SK-N-SH (cell line): Measurements from ENCODE around the gene CNTNAP5. TPM values are rescaled to one million over a fixed set of nuclear protein-coding genes. Genes with fewer than 3 reads are reported as not detected.

ENCODE experiments used
- CTCF ChIA-PET: fragments of 300-600, 350-600 bp; formaldehyde crosslinking; extraction: SDS; loops from one replicate; lab custom pipeline; 2021; lab: Yijun Ruan, JAX
- POLR2A ChIA-PET: fragments of 350-600 bp; sonication (Branson Sonifier 250); formaldehyde crosslinking; extraction: SDS; loops from one replicate; lab custom pipeline; 2020; ENCODE audit warnings: antibody characterized with exemption, inconsistent platforms; lab: Yijun Ruan, JAX
- DNase-seq: peaks from one replicate; pipeline ENCODE4 v3.0.0; 2012
- H2AFZ ChIP-seq: fragments of 200-600 bp; sonication (generic); 2 replicates; pipeline ENCODE4 v1.8.1; 2016; ENCODE audit warnings: antibody characterized with exemption, mild to moderate bottlenecking, low read depth
- H3F3A ChIP-seq: fragments of 200-600 bp; sonication (generic); replicated peaks from 2 replicates; pipeline ENCODE3; 2016; ENCODE audit warnings: antibody characterized with exemption, mild to moderate bottlenecking; ENCODE audit not compliant: insufficient read depth
- H3K27ac ChIP-seq, 2 experiments: fragments of 200-500 bp in 1 of 2; fragments of 200-600 bp in 1 of 2; sonication (Bioruptor generic) in 1 of 2; sonication (generic), shearing (Covaris generic) in 1 of 2; 2 replicates each; pipeline versions ENCODE4 v1.5.1 to v1.6.1; 2014 to 2016; ENCODE audit warnings: low read depth in 2 of 2, inconsistent platforms in 1 of 2, low read length in 1 of 2, mild to moderate bottlenecking in 1 of 2, mixed read lengths in 1 of 2
- H3K27me3 ChIP-seq: fragments of 200-600 bp; sonication (generic), shearing (Covaris generic); 2 replicates; pipeline ENCODE4 v1.6.1; 2016; ENCODE audit warnings: mixed run types; ENCODE audit not compliant: insufficient read depth
- H3K36me3 ChIP-seq, 2 experiments: fragments of 200-500 bp in 1 of 2; fragments of 200-600 bp in 1 of 2; sonication (Bioruptor generic) in 1 of 2; sonication (generic) in 1 of 2; replicated peaks in 1 of 2; 2 replicates each; pipeline versions ENCODE3 to v1.5.1; 2014 to 2016; ENCODE audit warnings: low read length in 1 of 2, mild to moderate bottlenecking in 1 of 2; ENCODE audit not compliant: insufficient read depth in 2 of 2, control insufficient read depth in 1 of 2
- H3K4me1 ChIP-seq, 2 experiments: fragments of 200-500 bp in 1 of 2; fragments of 200-600 bp in 1 of 2; sonication (Bioruptor generic) in 1 of 2; sonication (generic), shearing (Covaris generic) in 1 of 2; 2 replicates each; pipeline versions ENCODE4 v1.5.1 to v1.6.1; 2014 to 2016; ENCODE audit warnings: low read depth in 1 of 2, low read length in 1 of 2, mixed run types in 1 of 2; ENCODE audit not compliant: insufficient read depth in 2 of 2, control insufficient read depth in 1 of 2
- H3K4me2 ChIP-seq: fragments of 200-600 bp; sonication (generic), shearing (Covaris generic); 2 replicates; pipeline ENCODE4 v1.6.1; 2017; ENCODE audit warnings: mixed run types
- H3K4me3 ChIP-seq, 2 experiments: fragments of 200-500 bp in 1 of 2; fragments of 200-600 bp in 1 of 2; sonication (Bioruptor generic) in 1 of 2; sonication (generic), shearing (Covaris generic) in 1 of 2; 2 replicates each; pipeline versions ENCODE4 v1.5.1 to v1.8.1; 2014 to 2016; ENCODE audit warnings: low read depth in 2 of 2, inconsistent platforms in 1 of 2, low read length in 1 of 2, mild to moderate bottlenecking in 1 of 2, mixed read lengths in 1 of 2, moderate library complexity in 1 of 2
- H3K79me2 ChIP-seq: fragments of 200-600 bp; sonication (generic); 2 replicates; pipeline ENCODE4 v1.8.1; 2017; ENCODE audit warnings: mild to moderate bottlenecking; ENCODE audit not compliant: insufficient read depth
- H3K9ac ChIP-seq: fragments of 200-600 bp; sonication (generic); 2 replicates; pipeline ENCODE4 v1.6.1; 2017; ENCODE audit warnings: mixed run types
- H3K9me2 ChIP-seq: fragments of 200-600 bp; sonication (generic); 2 replicates; pipeline ENCODE4 v1.6.1; 2017; ENCODE audit warnings: mixed run types
- H3K9me3 ChIP-seq: fragments of 200-600 bp; sonication (generic); 2 replicates; pipeline ENCODE4 v1.6.1; 2017; ENCODE audit warnings: mixed run types, mild to moderate bottlenecking, moderate library complexity
- H4K20me1 ChIP-seq: fragments of 200-600 bp; sonication (generic); 2 replicates; pipeline ENCODE4 v1.6.1; 2017; ENCODE audit warnings: mild to moderate bottlenecking, mixed run types; ENCODE audit not compliant: insufficient read depth
- EP300 ChIP-seq, 2 experiments: IDR thresholded peaks; 2 replicates each; pipeline versions ENCODE4 v1.4.0 to v1.6.1; 2012; ENCODE audit warnings: borderline replicate concordance in 1 of 2, low read depth in 1 of 2, low read length in 1 of 2
- EZH2phosphoT487 ChIP-seq: fragments of 200-600 bp; sonication (generic); IDR thresholded peaks from 2 replicates; pipeline ENCODE4 v1.6.1; 2017; ENCODE audit warnings: low read depth, mixed run types, mild to moderate bottlenecking, antibody characterized with exemption, moderate library complexity, borderline replicate concordance
- FOXJ3 ChIP-seq: sonication (generic); formaldehyde crosslinking; IDR thresholded peaks from 2 replicates; pipeline ENCODE4 v1.5.1; 2020; ENCODE audit warnings: mild to moderate bottlenecking, missing genetic modification reagents
- FOXM1 ChIP-seq: IDR thresholded peaks from 2 replicates; pipeline ENCODE4 v1.4.0; 2012; ENCODE audit warnings: low read depth, mild to moderate bottlenecking
- JUND ChIP-seq: IDR thresholded peaks from 2 replicates; pipeline ENCODE4 v1.4.0; 2012
- POLR2AphosphoS5 ChIP-seq: IDR thresholded peaks from 2 replicates; pipeline ENCODE4 v1.6.1; 2012; ENCODE audit warnings: low read depth, low read length
- RFX5 ChIP-seq: IDR thresholded peaks from 2 replicates; pipeline ENCODE4 v1.6.1; 2012; ENCODE audit warnings: mild to moderate bottlenecking, improper control_type of control experiment, low read length
- RXRA ChIP-seq: IDR thresholded peaks from 2 replicates; pipeline ENCODE4 v1.4.0; 2012; ENCODE audit warnings: low read depth, mild to moderate bottlenecking, borderline replicate concordance
- SIN3A ChIP-seq: IDR thresholded peaks from 2 replicates; pipeline ENCODE4 v1.6.1; 2012; ENCODE audit warnings: low read depth, mild to moderate bottlenecking, low read length, moderate library complexity, borderline replicate concordance
- SMC3 ChIP-seq: IDR thresholded peaks from 2 replicates; pipeline ENCODE4 v1.6.1; 2012; ENCODE audit warnings: low read depth, low read length, improper control_type of control experiment
- TAF1 ChIP-seq: IDR thresholded peaks from 2 replicates; pipeline ENCODE4 v1.6.1; 2012; ENCODE audit warnings: low read depth, mild to moderate bottlenecking, low read length, moderate library complexity, borderline replicate concordance
- TCF12 ChIP-seq: IDR thresholded peaks from 2 replicates; pipeline ENCODE4 v1.4.0; 2012
- USF2 ChIP-seq: fragments of 150-350 bp; IDR thresholded peaks from 2 replicates; pipeline ENCODE4 v1.6.1; 2017; ENCODE audit warnings: antibody characterized with exemption, low read length, low read depth, borderline replicate concordance
- YY1 ChIP-seq: IDR thresholded peaks from 2 replicates; pipeline ENCODE4 v1.4.0; 2012; ENCODE audit warnings: low read depth, mild to moderate bottlenecking
- ZBTB33 ChIP-seq: IDR thresholded peaks from 2 replicates; pipeline ENCODE4 v1.4.0; 2012; ENCODE audit warnings: low read depth, borderline replicate concordance
- WGBS: methylation state at CpG from one replicate; pipeline ENCODE4 v1.1.6; 2017; ENCODE audit warnings: low lambda C conversion rate; 5-methylcytosine and 5-hydroxymethylcytosine counted together
- polyA plus RNA-seq, 3 experiments: library from polyadenylated mRNA; depleted of rRNA; stranded (reverse); fragments of >200 nt; gene quantifications; 2 replicates each; pipeline ENCODE4 v1.2.3, GENCODE V29; 2012
- TF ChIP-seq, protein P1 (sequence below): fragments of 200-600 bp; sonication (generic); IDR thresholded peaks from 2 replicates; pipeline ENCODE4 v1.6.1; 2017; ENCODE audit warnings: antibody characterized with exemption, mild to moderate bottlenecking, moderate library complexity
- TF ChIP-seq, protein P2 (sequence below): fragments of 150-350 bp; IDR thresholded peaks from 2 replicates; pipeline ENCODE4 v1.6.1; 2016; ENCODE audit warnings: mild to moderate bottlenecking, low read depth, low read length
- TF ChIP-seq, protein P3 (sequence below): IDR thresholded peaks from 2 replicates; pipeline ENCODE4 v1.4.0; 2012; ENCODE audit warnings: low read depth, borderline replicate concordance

The CNTNAP5 gene
- polyA plus RNA-seq, 1 of the 3 experiments (the other 2 are of a cell fraction) = 0.08 TPM

DNA sequence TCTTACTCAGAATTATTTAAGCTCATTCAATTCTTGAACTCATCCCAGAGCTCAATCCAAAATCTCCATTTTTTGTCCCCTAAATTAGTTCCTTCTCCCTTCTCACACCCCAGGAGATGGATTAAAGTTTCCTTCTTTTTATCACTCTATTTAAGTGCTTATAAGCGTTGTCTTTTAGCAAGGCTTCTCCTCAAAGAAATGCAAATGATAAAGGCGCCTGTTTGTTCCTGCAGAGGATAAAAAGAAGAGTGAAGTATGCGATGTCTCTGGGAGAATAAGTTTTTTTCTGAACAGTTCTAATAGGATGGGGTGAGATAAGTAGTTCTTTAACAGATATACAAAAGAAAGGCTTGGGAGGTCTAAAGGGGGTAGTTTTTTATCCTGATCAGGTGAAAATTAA, 303.3 kb downstream of the CNTNAP5 start:
- Histone ChIP-seq H3K9me2 (no peaks in the 10 kb centered on the region), H3K9me3 (no peaks in the 10 kb centered on the region), H2AFZ (no peak overlapping the region), H3K4me2 (no peak overlapping the region), H3K9ac (no peak overlapping the region), H3K4me1 (no peaks in the 10 kb centered on the region), H4K20me1 (no peaks in the 10 kb centered on the region), H3K27me3 (no peaks in the 10 kb centered on the region), H3F3A (no peaks in the 10 kb centered on the region), H3K27ac (no peak overlapping the region), H3K79me2 (no peaks in the 10 kb centered on the region), H3K36me3 (no peaks in the 10 kb centered on the region), H3K4me3 (no peak overlapping the region)
- DNase-seq = no peak
- WGBS = 25% methylated on average over 3 of the region's 3 CpGs
- no peak for TF ChIP-seq EP300 (IDR thresholded peaks at IDR 0.05; ENCODE audit: borderline replicate concordance in 1 of 2, low read depth in 1 of 2, low read length in 1 of 2)
- TF ChIP-seq FOXJ3 (CRISPR knock-in tag) = no peak
- TF ChIP-seq YY1 = no peak
- no peak for TF ChIP-seq SIN3A
- no peak for TF ChIP-seq RXRA
- CTCF ChIA-PET = interaction anchor here (1.2 kb wide), 1 partner anchor 59 kb away, joined by 3 read pairs; no protein-coding TSS in a partner anchor
- POLR2A ChIA-PET = no interaction called here

GRCh38 chr2:124333784-124334183, 308.7 kb downstream of the CNTNAP5 start:
- Histone ChIP-seq H4K20me1 (no peaks in the 10 kb centered on the region), H2AFZ (no peak overlapping the region), H3K4me3 (no peak overlapping the region), H3K79me2 (no peaks in the 10 kb centered on the region), H3K27ac (no peak overlapping the region), H3K36me3 (no peaks in the 10 kb centered on the region), H3K9me2 (no peaks in the 10 kb centered on the region), H3K27me3 (no peaks in the 10 kb centered on the region), H3K9ac (no peak overlapping the region), H3K4me1 (no peaks in the 10 kb centered on the region), H3K4me2 (no peak overlapping the region), H3F3A (no peaks in the 10 kb centered on the region), H3K9me3 (no peaks in the 10 kb centered on the region)
- no peak for DNase-seq
- CTCF ChIA-PET = no interaction called here
- no peak for TF ChIP-seq POLR2AphosphoS5
- no peak for TF ChIP-seq TCF12
- TF ChIP-seq USF2 = no peak
- TF ChIP-seq, protein P1, sequence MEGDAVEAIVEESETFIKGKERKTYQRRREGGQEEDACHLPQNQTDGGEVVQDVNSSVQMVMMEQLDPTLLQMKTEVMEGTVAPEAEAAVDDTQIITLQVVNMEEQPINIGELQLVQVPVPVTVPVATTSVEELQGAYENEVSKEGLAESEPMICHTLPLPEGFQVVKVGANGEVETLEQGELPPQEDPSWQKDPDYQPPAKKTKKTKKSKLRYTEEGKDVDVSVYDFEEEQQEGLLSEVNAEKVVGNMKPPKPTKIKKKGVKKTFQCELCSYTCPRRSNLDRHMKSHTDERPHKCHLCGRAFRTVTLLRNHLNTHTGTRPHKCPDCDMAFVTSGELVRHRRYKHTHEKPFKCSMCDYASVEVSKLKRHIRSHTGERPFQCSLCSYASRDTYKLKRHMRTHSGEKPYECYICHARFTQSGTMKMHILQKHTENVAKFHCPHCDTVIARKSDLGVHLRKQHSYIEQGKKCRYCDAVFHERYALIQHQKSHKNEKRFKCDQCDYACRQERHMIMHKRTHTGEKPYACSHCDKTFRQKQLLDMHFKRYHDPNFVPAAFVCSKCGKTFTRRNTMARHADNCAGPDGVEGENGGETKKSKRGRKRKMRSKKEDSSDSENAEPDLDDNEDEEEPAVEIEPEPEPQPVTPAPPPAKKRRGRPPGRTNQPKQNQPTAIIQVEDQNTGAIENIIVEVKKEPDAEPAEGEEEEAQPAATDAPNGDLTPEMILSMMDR = no peak
- TF ChIP-seq YY1 = no peak
- TF ChIP-seq FOXJ3 (CRISPR knock-in tag) = no peak
- no peak for TF ChIP-seq JUND
- no peak for TF ChIP-seq FOXM1
- TF ChIP-seq TAF1 = no peak
- no peak for TF ChIP-seq RFX5
- no peak for TF ChIP-seq RXRA
- TF ChIP-seq SMC3 = no peak
- TF ChIP-seq EZH2phosphoT487 = no peak
- no peak for TF ChIP-seq EP300 (IDR thresholded peaks at IDR 0.05; ENCODE audit: borderline replicate concordance in 1 of 2, low read depth in 1 of 2, low read length in 1 of 2)
- TF ChIP-seq, protein P2, sequence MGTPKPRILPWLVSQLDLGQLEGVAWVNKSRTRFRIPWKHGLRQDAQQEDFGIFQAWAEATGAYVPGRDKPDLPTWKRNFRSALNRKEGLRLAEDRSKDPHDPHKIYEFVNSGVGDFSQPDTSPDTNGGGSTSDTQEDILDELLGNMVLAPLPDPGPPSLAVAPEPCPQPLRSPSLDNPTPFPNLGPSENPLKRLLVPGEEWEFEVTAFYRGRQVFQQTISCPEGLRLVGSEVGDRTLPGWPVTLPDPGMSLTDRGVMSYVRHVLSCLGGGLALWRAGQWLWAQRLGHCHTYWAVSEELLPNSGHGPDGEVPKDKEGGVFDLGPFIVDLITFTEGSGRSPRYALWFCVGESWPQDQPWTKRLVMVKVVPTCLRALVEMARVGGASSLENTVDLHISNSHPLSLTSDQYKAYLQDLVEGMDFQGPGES = no peak
- no peak for TF ChIP-seq ZBTB33
- TF ChIP-seq, protein P3, sequence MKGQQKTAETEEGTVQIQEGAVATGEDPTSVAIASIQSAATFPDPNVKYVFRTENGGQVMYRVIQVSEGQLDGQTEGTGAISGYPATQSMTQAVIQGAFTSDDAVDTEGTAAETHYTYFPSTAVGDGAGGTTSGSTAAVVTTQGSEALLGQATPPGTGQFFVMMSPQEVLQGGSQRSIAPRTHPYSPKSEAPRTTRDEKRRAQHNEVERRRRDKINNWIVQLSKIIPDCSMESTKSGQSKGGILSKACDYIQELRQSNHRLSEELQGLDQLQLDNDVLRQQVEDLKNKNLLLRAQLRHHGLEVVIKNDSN = no peak
- POLR2A ChIA-PET = no interaction called here
- WGBS = 11% methylated on average over 4 of the region's 4 CpGs
